Loucy (cell line): Measurements from ENCODE around the gene SATL1.
"Not testable (repeated sequence)": the region's sequence is repeated elsewhere in the genome, so short reads cannot be mapped to it uniquely, and the experiment has no call there.

ENCODE experiments used
- H2AFZ ChIP-seq: fragments of 200-600 bp; sonication (generic); 2 replicates; pipeline ENCODE4 v1.6.0; 2016; ENCODE audit warnings: antibody characterized with exemption, mild to moderate bottlenecking, low read length, moderate library complexity
- H3F3A ChIP-seq: fragments of 200-600 bp; 2 replicates; pipeline ENCODE4 v1.6.0; 2016; ENCODE audit warnings: antibody characterized with exemption, low read depth, mild to moderate bottlenecking
- H3K27me3 ChIP-seq: fragments of 200-600 bp; sonication (generic); 2 replicates; pipeline ENCODE4 v1.6.1; 2014; ENCODE audit warnings: low read length, mild to moderate bottlenecking; ENCODE audit not compliant: insufficient read depth, poor library complexity, severe bottlenecking
- H3K36me3 ChIP-seq: fragments of 200-600 bp; sonication (generic); 2 replicates; pipeline ENCODE4 v1.6.1; 2016; ENCODE audit warnings: low read length; ENCODE audit not compliant: insufficient read depth
- H3K4me1 ChIP-seq: fragments of 200-600 bp; sonication (generic); 2 replicates; pipeline ENCODE4 v1.5.1; 2014; ENCODE audit warnings: low read length, mild to moderate bottlenecking; ENCODE audit not compliant: insufficient read depth, poor library complexity, severe bottlenecking
- H3K4me2 ChIP-seq: fragments of 200-600 bp; sonication (generic); 2 replicates; pipeline ENCODE4 v1.6.0; 2014; ENCODE audit warnings: antibody characterized with exemption, low read length, low read depth, mild to moderate bottlenecking; ENCODE audit not compliant: poor library complexity, severe bottlenecking
- H3K4me3 ChIP-seq: fragments of 200-600 bp; sonication (generic); 2 replicates; pipeline ENCODE4 v1.5.1; 2014; ENCODE audit warnings: low read length, mild to moderate bottlenecking, mixed read lengths; ENCODE audit not compliant: poor library complexity, severe bottlenecking
- H3K79me2 ChIP-seq: fragments of 200-600 bp; sonication (generic); 2 replicates; pipeline ENCODE4 v1.6.1; 2014; ENCODE audit warnings: low read length; ENCODE audit not compliant: insufficient read depth
- H3K9ac ChIP-seq: fragments of 200-600 bp; sonication (generic); 2 replicates; pipeline ENCODE4 v1.6.0; 2014; ENCODE audit warnings: mild to moderate bottlenecking, low read depth, low read length, moderate library complexity; ENCODE audit not compliant: poor library complexity, severe bottlenecking
- H3K9me2 ChIP-seq: fragments of 200-600 bp; sonication (generic); replicated peaks from 2 replicates; pipeline ENCODE4 v1.6.1; 2016; ENCODE audit warnings: low read depth, low read length, mixed read lengths
- H3K9me3 ChIP-seq: fragments of 200-600 bp; sonication (generic); 2 replicates; pipeline ENCODE4 v1.6.1; 2014; ENCODE audit warnings: mild to moderate bottlenecking, antibody characterized with exemption, low read length, low read depth; ENCODE audit not compliant: insufficient read depth
- H4K20me1 ChIP-seq: fragments of 200-600 bp; sonication (generic); 2 replicates; pipeline ENCODE4 v1.6.0; 2014; ENCODE audit warnings: antibody characterized with exemption, low read length, mild to moderate bottlenecking; ENCODE audit not compliant: insufficient read depth, poor library complexity, severe bottlenecking
- CTCF ChIP-seq: fragments of 200-600 bp; sonication (generic); conservative IDR thresholded peaks from 2 replicates; pipeline ENCODE4 v1.5.1; 2014; ENCODE audit warnings: mild to moderate bottlenecking, antibody characterized with exemption, low read length
- EZH2phosphoT487 ChIP-seq: fragments of 200-600 bp; IDR thresholded peaks from 2 replicates; pipeline ENCODE4 v1.6.1; 2018; ENCODE audit warnings: antibody characterized with exemption, mild to moderate bottlenecking, moderate library complexity, borderline replicate concordance

SATL1 gene

GRCh38 chrX:85243761-85244449 lies at the start of gene SATL1, which contains the start of gene ZNF711:
Gene SATL1 (minus strand): TSS chrX:85243779. CDS start chrX:85108968, 134,811 bp downstream.
Gene ZNF711 (plus strand): TSS chrX:85243991. CDS start chrX:85247573, 3,582 bp downstream.
- Histone ChIP-seq H2AFZ (peak within 1 kb of the TSS; percentile 87), H3K4me2 (peak within 1 kb of the TSS; percentile 87), H3K79me2 (peaks cover 41% of the 10 kb centered on the region), H3K9me3 (no peaks in the 10 kb centered on the region), H3K9me2 (no peaks in the 10 kb centered on the region), H3K4me3 (peak within 1 kb of the TSS; percentile 88), H3K4me1 (peaks cover 11% of the 10 kb centered on the region), H3K36me3 (no peaks in the 10 kb centered on the region), H3F3A (no peaks in the 10 kb centered on the region; the same call in 1 of the 2 replicates), H3K27me3 (no peaks in the 10 kb centered on the region), H4K20me1 (peaks cover 19% of the 10 kb centered on the region), H3K9ac (peak within 1 kb of the TSS; percentile 93)
- TF ChIP-seq CTCF (no peak), EZH2phosphoT487 (no peak)

GRCh38 chrX:85288992-85289723 lies 45.6 kb upstream of the SATL1 start:
- TF ChIP-seq CTCF: no peak
- no peak for TF ChIP-seq EZH2phosphoT487
- Histone ChIP-seq H3K4me3 (no peak overlapping the region), H3K9me3 (no peaks in the 10 kb centered on the region), H3K79me2 (no peaks in the 10 kb centered on the region), H2AFZ (no peak overlapping the region), H3K27me3 (no peaks in the 10 kb centered on the region), H3K9me2 (no peaks in the 10 kb centered on the region), H4K20me1 (no peaks in the 10 kb centered on the region), H3F3A (no peaks in the 10 kb centered on the region), H3K4me1 (no peaks in the 10 kb centered on the region), H3K4me2 (no peak overlapping the region), H3K36me3 (no peaks in the 10 kb centered on the region), H3K9ac (no peak overlapping the region)

GRCh38 chrX:85285286-85285685 lies 41.7 kb upstream of the SATL1 start:
- H3K9me3 ChIP-seq, H4K20me1 ChIP-seq, H3K27me3 ChIP-seq, H3K4me1 ChIP-seq, H3K4me3 ChIP-seq, H3K79me2 ChIP-seq, H3K9ac ChIP-seq, H3K36me3 ChIP-seq, H3K4me2 ChIP-seq, H3K9me2 ChIP-seq, H2AFZ ChIP-seq, H3F3A ChIP-seq: not testable (repeated sequence)
